MM.1S (cell line): ENCODE data around the gene GTF3C2.

ENCODE experiments used
- DNase-seq: peaks from one replicate; pipeline ENCODE4 v3.0.0-alpha.2; 2015
- H2AFZ ChIP-seq: fragments of 300-600 bp; sonication (generic); 2 replicates; pipeline ENCODE4 v1.6.0; 2016; ENCODE audit warnings: antibody characterized with exemption, low read length
- H3F3A ChIP-seq: fragments of 300-600 bp; sonication (generic); 2 replicates; pipeline ENCODE4 v1.6.1; 2016; ENCODE audit warnings: mild to moderate bottlenecking, antibody characterized with exemption, low read length, moderate library complexity, mixed read lengths; ENCODE audit not compliant: insufficient read depth
- H3K27ac ChIP-seq: fragments of 300-600 bp; sonication (generic); 2 replicates; pipeline ENCODE4 v1.5.1; 2016; ENCODE audit warnings: mild to moderate bottlenecking, low read length
- H3K27me3 ChIP-seq: fragments of 300-600 bp; sonication (generic); replicated peaks from 2 replicates; pipeline ENCODE4 v1.6.0; 2016; ENCODE audit warnings: low read length; ENCODE audit not compliant: insufficient read depth
- H3K36me3 ChIP-seq: fragments of 300-600 bp; sonication (generic); replicated peaks from 2 replicates; pipeline ENCODE4 v1.6.1; 2016; ENCODE audit warnings: mild to moderate bottlenecking, low read length, mixed read lengths; ENCODE audit not compliant: insufficient read depth
- H3K4me1 ChIP-seq: fragments of 300-600 bp; sonication (generic); 2 replicates; pipeline ENCODE4 v1.6.1; 2016; ENCODE audit warnings: low read length, mixed read lengths
- H3K4me2 ChIP-seq: fragments of 300-600 bp; sonication (generic); 2 replicates; pipeline ENCODE4 v1.6.0; 2016; ENCODE audit warnings: low read depth, low read length
- H3K4me3 ChIP-seq: fragments of 300-600 bp; sonication (generic); 2 replicates; pipeline ENCODE4 v1.5.1; 2016; ENCODE audit warnings: low read length, mixed read lengths
- H3K79me2 ChIP-seq: fragments of 300-600 bp; sonication (generic); 2 replicates; pipeline ENCODE4 v1.6.1; 2016; ENCODE audit warnings: mixed run types, low read length, mixed read lengths
- H3K9ac ChIP-seq: fragments of 300-600 bp; sonication (generic); 2 replicates; pipeline ENCODE4 v1.6.1; 2016; ENCODE audit warnings: low read length, mixed read lengths
- H3K9me2 ChIP-seq: fragments of 300-600 bp; sonication (generic); replicated peaks from 2 replicates; pipeline ENCODE4 v1.6.1; 2016; ENCODE audit warnings: mild to moderate bottlenecking, low read length, mixed read lengths; ENCODE audit not compliant: insufficient read depth
- H3K9me3 ChIP-seq: fragments of 300-600 bp; sonication (generic); replicated peaks from 2 replicates; pipeline ENCODE4 v1.6.1; 2016; ENCODE audit warnings: mild to moderate bottlenecking, low read length, mixed read lengths; ENCODE audit not compliant: insufficient read depth
- H4K20me1 ChIP-seq: fragments of 300-600 bp; sonication (generic); 2 replicates; pipeline ENCODE4 v1.6.1; 2016; ENCODE audit warnings: mild to moderate bottlenecking, low read length, moderate library complexity, mixed read lengths; ENCODE audit not compliant: insufficient read depth
- EZH2 ChIP-seq: fragments of 300-600 bp; sonication (generic); optimal IDR thresholded peaks from 2 replicates; pipeline ENCODE3; 2017; ENCODE audit warnings: low read depth, mild to moderate bottlenecking, antibody characterized with exemption, low read length, mixed read lengths
- EZH2phosphoT487 ChIP-seq: fragments of 300-600 bp; sonication (generic); IDR thresholded peaks from 2 replicates; pipeline ENCODE4 v1.6.1; 2018; ENCODE audit warnings: antibody characterized with exemption, low read length
- TF ChIP-seq, protein P1 (sequence below): fragments of 300-600 bp; sonication (generic); IDR thresholded peaks from 2 replicates; pipeline ENCODE4 v1.5.1; 2016; ENCODE audit warnings: antibody characterized with exemption, low read length, mixed read lengths

Gene GTF3C2

GRCh38 chr2:27380626-27381545, 24.3 kb upstream of the GTF3C2 start, which contains the start of gene ZNF513:
ZNF513 (minus strand) TSS chr2:27380734; CDS start chr2:27380526, 208 bp downstream.
- Histone ChIP-seq H3K36me3 (peaks cover 6% of the 10 kb centered on the region), H3K4me2 (peak within 1 kb of the TSS; percentile 74), H3K27ac (peak within 1 kb of the TSS; percentile 37; the same call in 1 of the 2 replicates), H3K4me1 (no peaks in the 10 kb centered on the region), H4K20me1 (no peaks in the 10 kb centered on the region), H3K9ac (peak within 1 kb of the TSS; percentile 76), H3K27me3 (no peaks in the 10 kb centered on the region), H3K4me3 (peak within 1 kb of the TSS; percentile 93), H2AFZ (peak within 1 kb of the TSS; percentile 74), H3F3A (peaks cover 29% of the 10 kb centered on the region), H3K9me3 (no peaks in the 10 kb centered on the region), H3K9me2 (no peaks in the 10 kb centered on the region), H3K79me2 (peaks cover 35% of the 10 kb centered on the region)
- TF ChIP-seq EZH2phosphoT487 (no peak), EZH2 (no peak)
- TF ChIP-seq, protein P1, sequence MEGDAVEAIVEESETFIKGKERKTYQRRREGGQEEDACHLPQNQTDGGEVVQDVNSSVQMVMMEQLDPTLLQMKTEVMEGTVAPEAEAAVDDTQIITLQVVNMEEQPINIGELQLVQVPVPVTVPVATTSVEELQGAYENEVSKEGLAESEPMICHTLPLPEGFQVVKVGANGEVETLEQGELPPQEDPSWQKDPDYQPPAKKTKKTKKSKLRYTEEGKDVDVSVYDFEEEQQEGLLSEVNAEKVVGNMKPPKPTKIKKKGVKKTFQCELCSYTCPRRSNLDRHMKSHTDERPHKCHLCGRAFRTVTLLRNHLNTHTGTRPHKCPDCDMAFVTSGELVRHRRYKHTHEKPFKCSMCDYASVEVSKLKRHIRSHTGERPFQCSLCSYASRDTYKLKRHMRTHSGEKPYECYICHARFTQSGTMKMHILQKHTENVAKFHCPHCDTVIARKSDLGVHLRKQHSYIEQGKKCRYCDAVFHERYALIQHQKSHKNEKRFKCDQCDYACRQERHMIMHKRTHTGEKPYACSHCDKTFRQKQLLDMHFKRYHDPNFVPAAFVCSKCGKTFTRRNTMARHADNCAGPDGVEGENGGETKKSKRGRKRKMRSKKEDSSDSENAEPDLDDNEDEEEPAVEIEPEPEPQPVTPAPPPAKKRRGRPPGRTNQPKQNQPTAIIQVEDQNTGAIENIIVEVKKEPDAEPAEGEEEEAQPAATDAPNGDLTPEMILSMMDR = no peak
- peak; percentile 83 for DNase-seq

DNA sequence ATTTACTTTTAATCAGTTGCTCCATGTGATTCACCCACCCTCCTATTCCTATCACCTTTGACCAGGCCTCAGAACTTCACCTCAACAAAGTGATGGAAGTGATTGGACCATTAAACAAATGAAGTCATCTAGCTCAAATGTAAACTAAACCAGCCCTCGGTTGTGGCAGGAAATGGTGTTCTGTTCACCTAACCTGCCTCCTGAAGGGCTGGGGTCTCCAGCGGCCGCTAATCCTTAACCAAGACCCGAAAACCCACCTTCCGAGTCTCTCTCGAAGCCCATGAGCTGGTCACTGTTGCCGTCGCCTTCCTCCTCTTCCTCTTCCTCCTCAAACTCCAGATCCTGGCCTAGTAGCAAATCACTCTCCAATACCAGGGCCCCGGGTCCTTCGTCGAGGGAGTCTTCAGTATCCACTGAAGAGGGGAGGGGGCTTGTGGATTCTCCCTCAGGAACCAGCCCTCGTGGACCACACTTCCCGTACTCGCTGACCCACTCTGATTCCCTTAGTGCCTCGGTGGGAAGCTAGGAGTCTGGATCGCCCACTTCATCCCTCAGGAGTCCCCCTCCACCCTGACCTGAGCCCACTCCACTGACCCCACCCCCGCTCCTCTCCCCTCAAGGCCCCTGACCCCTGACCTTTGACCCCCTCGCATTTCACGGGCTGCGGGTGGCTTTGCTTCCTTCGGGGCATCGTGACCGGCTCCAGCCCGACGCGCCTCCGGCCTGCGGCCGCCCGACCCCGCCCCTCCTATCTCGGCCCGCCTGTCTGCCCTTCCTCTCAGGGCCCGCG, 23.5 kb upstream of the GTF3C2 start:
- Histone ChIP-seq H2AFZ (peak overlapping the region; percentile 74), H4K20me1 (no peaks in the 10 kb centered on the region), H3F3A (peaks cover 29% of the 10 kb centered on the region), H3K9me3 (no peaks in the 10 kb centered on the region), H3K79me2 (peaks cover 27% of the 10 kb centered on the region), H3K9me2 (no peaks in the 10 kb centered on the region), H3K9ac (peak overlapping the region; percentile 76), H3K4me2 (peak overlapping the region; percentile 74), H3K36me3 (peaks cover 3% of the 10 kb centered on the region), H3K27ac (peak overlapping the region; percentile 37; the same call in 1 of the 2 replicates), H3K4me3 (peak overlapping the region; percentile 93), H3K4me1 (no peaks in the 10 kb centered on the region), H3K27me3 (no peaks in the 10 kb centered on the region)
- TF ChIP-seq EZH2phosphoT487 (no peak), EZH2 (no peak)
- TF ChIP-seq, protein P1 = no peak
- peak; percentile 9 for DNase-seq

GRCh38 chr2:27379383-27379835, 22.8 kb upstream of the GTF3C2 start:
- H3K9ac ChIP-seq = peak overlapping the region; percentile 76; the same call in 1 of the 2 replicates
- peaks cover 27% of the 10 kb centered on the region for H3K79me2 ChIP-seq
- H3F3A ChIP-seq = peaks cover 29% of the 10 kb centered on the region
- no peaks in the 10 kb centered on the region for H3K27me3 ChIP-seq
- peak overlapping the region; percentile 74 for H3K4me2 ChIP-seq
- no peak for DNase-seq
- H3K4me3 ChIP-seq = peak overlapping the region; percentile 93
- no peaks in the 10 kb centered on the region for H3K9me3 ChIP-seq
- H3K36me3 ChIP-seq = no peaks in the 10 kb centered on the region; the same call in none of the 2 replicates
- peak overlapping the region; percentile 37; the same call in 1 of the 2 replicates for H3K27ac ChIP-seq
- no peak overlapping the region for H2AFZ ChIP-seq
- H3K9me2 ChIP-seq = no peaks in the 10 kb centered on the region
- no peaks in the 10 kb centered on the region for H4K20me1 ChIP-seq
- no peaks in the 10 kb centered on the region for H3K4me1 ChIP-seq
- TF ChIP-seq EZH2phosphoT487 = no peak
- no peak for TF ChIP-seq EZH2
- TF ChIP-seq, protein P1 = no peak
